GM12878 (cell line): ENCODE results near the gene LPCAT4. TPM values are rescaled to one million over a fixed set of nuclear protein-coding genes. Genes with fewer than 3 reads are reported as not detected.

Experiments used
- NKRF ChIP-seq: fragments of 450-650 bp; conservative IDR thresholded peaks from 2 replicates; pipeline ENCODE4 v1.6.1; 2017; ENCODE audit warnings: mild to moderate bottlenecking, moderate library complexity
- SPI1 ChIP-seq: IDR thresholded peaks from 2 replicates; pipeline ENCODE4 v1.6.1; 2011; ENCODE audit warnings: low read depth, mild to moderate bottlenecking, low read length, moderate library complexity, borderline replicate concordance; ENCODE audit not compliant: insufficient read depth
- ZBTB11 ChIP-seq: fragments of 450-650 bp; formaldehyde crosslinking; IDR thresholded peaks from 2 replicates; pipeline ENCODE4 v1.5.0; 2022; ENCODE audit warnings: mild to moderate bottlenecking, missing genetic modification characterization
- polyA plus RNA-seq, 11 experiments: library from polyadenylated mRNA; depleted of rRNA in 4 of 11; unstranded in 6 of 11; stranded (reverse) in 5 of 11; fragments of >200 nt; fragmentation: Nextera tagmentation in 4 of 11; fragmentation: Illumina TruSeq in 1 of 11; extraction: Ambion mirVana in 4 of 11; extraction: Trizol in 1 of 11; gene quantifications; 1 replicate in 1 of 11; 2 replicates in 10 of 11; pipeline versions ENCODE4 v1.2.1 to v1.2.3, GENCODE V29; 2011 to 2016; ENCODE audit warnings: inconsistent platforms in 2 of 11, missing spikeins in 2 of 11, low read depth in 1 of 11
- total RNA-seq, 4 experiments: library from RNA; depleted of rRNA in 3 of 4; stranded (reverse); fragments of >200 nt in 3 of 4; fragmentation: Illumina TruSeq in 1 of 4; extraction: Trizol in 1 of 4; gene quantifications; 2 replicates each; pipeline versions ENCODE4 v1.2.1 to v1.2.3, GENCODE V29; 2013 to 2021

LPCAT4 gene
- total and polyA plus RNA-seq, 10 of the 15 experiments (the other 5 are each of a cell fraction or from before 2014, with no cell fraction given) = 14.4 to 57.2 (median 33.0) TPM

GRCh38 chr15:34337557-34338306, 29.3 kb downstream of the LPCAT4 start, which contains the start of gene SLC12A6 (continued):
- TF ChIP-seq ZBTB11 = no peak
- TF ChIP-seq NKRF = peak; percentile 94
- peak; percentile 56 for TF ChIP-seq SPI1
